SIG-M5 (cell line): ENCODE results near the gene ADGRG6.
"Not testable (repeated sequence)": the region's sequence is repeated elsewhere in the genome, so short reads cannot be mapped to it uniquely, and the experiment has no call there.

Experiments used
- DNase-seq: peaks from one replicate; lab custom pipeline; 2025; lab: John Stamatoyannopoulos, UW

ADGRG6 gene

GRCh38 chr6:142446168-142446567, 144.4 kb downstream of the ADGRG6 start:
- no peak for DNase-seq

GRCh38 chr6:142446576-142446975, 144.8 kb downstream of the ADGRG6 start:
- DNase-seq: no peak

GRCh38 chr6:142448091-142448729, 146.4 kb downstream of the ADGRG6 start:
- DNase-seq: no peak

- DNase-seq: not testable (repeated sequence)
These were observed 149.0 kb downstream of the ADGRG6 start for GRCh38 chr6:142450856-142451255.

GRCh38 chr6:142452993-142453392, 151.2 kb downstream of the ADGRG6 start:
- no peak for DNase-seq

- not testable (repeated sequence) for DNase-seq
These were observed 152.4 kb downstream of the ADGRG6 start for GRCh38 chr6:142454196-142454595.

GRCh38 chr6:142454848-142455247, 153.0 kb downstream of the ADGRG6 start:
- DNase-seq: not testable (repeated sequence)

- no peak for DNase-seq
These were observed 154.3 kb downstream of the ADGRG6 start for GRCh38 chr6:142455957-142456589.

- no peak for DNase-seq
These were observed 156.0 kb downstream of the ADGRG6 start for GRCh38 chr6:142457638-142458406.

- DNase-seq: no peak
These were observed 157.0 kb downstream of the ADGRG6 start for GRCh38 chr6:142458836-142459235.

GRCh38 chr6:142459271-142459670, 157.5 kb downstream of the ADGRG6 start:
- no peak for DNase-seq

GRCh38 chr6:142462260-142462659, 160.5 kb downstream of the ADGRG6 start:
- no peak for DNase-seq

GRCh38 chr6:142463988-142464387, 162.2 kb downstream of the ADGRG6 start:
- DNase-seq: no peak

- no peak for DNase-seq
These were observed 167.4 kb downstream of the ADGRG6 start for GRCh38 chr6:142469220-142469619.

GRCh38 chr6:142470421-142470820, 168.6 kb downstream of the ADGRG6 start:
- DNase-seq: no peak

- no peak for DNase-seq
These were observed 172.9 kb downstream of the ADGRG6 start for GRCh38 chr6:142474531-142475289.

- DNase-seq: no peak
These were observed 174.6 kb downstream of the ADGRG6 start for GRCh38 chr6:142476452-142476851.

- no peak for DNase-seq
These were observed 176.3 kb downstream of the ADGRG6 start for GRCh38 chr6:142478117-142478516.

- no peak for DNase-seq
These were observed 179.7 kb downstream of the ADGRG6 start for GRCh38 chr6:142481466-142481865.

- peak; percentile 3 for DNase-seq
These were observed 180.4 kb downstream of the ADGRG6 start for GRCh38 chr6:142482249-142482648.

- DNase-seq: no peak
These were observed 181.2 kb downstream of the ADGRG6 start for GRCh38 chr6:142482974-142483373.

- no peak for DNase-seq
These were observed 183.4 kb downstream of the ADGRG6 start for GRCh38 chr6:142485256-142485655.
